ENCODE measurements around the gene DEUP1.
"Not testable (repeated sequence)": the region's sequence is repeated elsewhere in the genome, so short reads cannot be mapped to it uniquely, and the experiment has no call there.

Gene DEUP1, protein sequence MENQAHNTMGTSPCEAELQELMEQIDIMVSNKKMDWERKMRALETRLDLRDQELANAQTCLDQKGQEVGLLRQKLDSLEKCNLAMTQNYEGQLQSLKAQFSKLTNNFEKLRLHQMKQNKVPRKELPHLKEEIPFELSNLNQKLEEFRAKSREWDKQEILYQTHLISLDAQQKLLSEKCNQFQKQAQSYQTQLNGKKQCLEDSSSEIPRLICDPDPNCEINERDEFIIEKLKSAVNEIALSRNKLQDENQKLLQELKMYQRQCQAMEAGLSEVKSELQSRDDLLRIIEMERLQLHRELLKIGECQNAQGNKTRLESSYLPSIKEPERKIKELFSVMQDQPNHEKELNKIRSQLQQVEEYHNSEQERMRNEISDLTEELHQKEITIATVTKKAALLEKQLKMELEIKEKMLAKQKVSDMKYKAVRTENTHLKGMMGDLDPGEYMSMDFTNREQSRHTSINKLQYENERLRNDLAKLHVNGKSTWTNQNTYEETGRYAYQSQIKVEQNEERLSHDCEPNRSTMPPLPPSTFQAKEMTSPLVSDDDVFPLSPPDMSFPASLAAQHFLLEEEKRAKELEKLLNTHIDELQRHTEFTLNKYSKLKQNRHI

DNA sequence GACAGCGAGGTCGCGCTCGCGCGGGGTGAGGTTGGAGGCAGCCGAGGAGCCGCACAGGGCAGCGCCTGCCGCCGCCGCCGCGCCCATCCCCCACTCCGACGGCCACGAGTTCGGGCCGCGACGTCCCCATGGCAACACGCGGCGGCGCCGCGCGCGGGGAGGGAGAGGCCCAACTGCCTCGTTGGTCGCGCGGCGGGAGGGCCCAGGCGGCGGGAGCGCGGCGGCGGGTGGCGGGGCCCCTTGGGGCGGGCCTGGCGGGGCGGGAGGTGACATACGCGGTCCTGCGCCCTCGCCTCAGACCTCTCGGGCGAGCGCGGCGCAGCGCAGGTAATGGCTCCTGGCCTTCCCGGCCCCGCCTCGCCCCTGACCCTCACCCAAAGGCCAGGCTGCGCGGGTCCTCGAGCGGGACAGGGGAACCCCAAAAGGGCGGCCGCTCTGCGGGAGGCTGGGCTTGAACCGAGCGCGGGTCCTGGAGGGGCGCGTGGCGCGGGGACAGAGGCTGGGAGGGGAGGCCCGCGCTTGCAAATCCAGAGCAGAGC lies at the start of gene DEUP1:
Gene DEUP1 (plus strand): TSS at position 297 of the 539 bp plus-strand sequence. CDS start 1,518 bp downstream, outside the sequence.
- DNase-seq (ENCODE audit: low read depth), result no peak

DNA sequence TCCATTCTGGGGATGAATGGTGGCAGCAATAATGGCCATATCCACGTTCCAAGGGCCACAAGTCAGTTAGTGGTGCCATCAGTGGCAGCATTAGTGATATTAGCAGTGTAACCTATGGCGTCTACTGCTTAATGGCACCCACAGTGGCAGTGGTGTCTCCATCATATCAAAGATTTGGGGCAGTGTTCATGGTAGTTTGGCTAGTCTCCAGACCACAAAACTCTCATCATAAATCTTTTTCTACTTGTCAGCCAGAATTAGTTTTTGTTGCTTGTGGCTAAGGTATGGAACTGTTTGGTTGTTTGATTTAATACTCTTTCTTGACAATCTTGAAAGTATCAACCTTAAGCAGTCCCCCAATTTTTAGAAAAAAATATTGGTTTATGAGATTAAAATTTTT lies 45.1 kb upstream of the DEUP1 start:
- no peak for DNase-seq (ENCODE audit: low read depth)

GRCh38 chr11:93287434-93287833 lies 43.1 kb upstream of the DEUP1 start:
- DNase-seq (ENCODE audit: low read depth), result no peak

DNA sequence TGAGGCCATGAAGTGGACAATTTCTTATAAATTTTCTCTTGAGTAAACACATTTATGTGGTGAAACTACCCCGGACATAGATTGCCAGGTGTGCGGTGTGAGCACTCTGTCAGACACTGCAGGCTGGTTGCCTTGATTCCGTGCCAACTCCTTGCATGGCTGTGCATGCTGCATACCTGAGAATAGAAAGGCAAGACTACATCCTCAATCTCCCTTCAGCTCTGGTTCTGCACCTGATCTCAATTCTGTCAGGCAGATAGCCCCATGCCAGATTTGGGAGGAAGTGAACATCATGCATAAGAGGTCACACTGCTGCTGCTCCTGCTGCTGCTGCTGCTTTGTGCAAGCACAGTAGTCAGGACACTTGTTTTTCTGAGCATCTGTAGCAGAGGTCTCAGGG lies 42.5 kb upstream of the DEUP1 start:
- no peak for DNase-seq (ENCODE audit: low read depth)

- DNase-seq (ENCODE audit: low read depth), result no peak
Observed at GRCh38 chr11:93288767-93289166, 41.8 kb upstream of the DEUP1 start.

- DNase-seq (ENCODE audit: low read depth), result no peak
Observed at GRCh38 chr11:93289782-93290463, 40.6 kb upstream of the DEUP1 start.

DNA sequence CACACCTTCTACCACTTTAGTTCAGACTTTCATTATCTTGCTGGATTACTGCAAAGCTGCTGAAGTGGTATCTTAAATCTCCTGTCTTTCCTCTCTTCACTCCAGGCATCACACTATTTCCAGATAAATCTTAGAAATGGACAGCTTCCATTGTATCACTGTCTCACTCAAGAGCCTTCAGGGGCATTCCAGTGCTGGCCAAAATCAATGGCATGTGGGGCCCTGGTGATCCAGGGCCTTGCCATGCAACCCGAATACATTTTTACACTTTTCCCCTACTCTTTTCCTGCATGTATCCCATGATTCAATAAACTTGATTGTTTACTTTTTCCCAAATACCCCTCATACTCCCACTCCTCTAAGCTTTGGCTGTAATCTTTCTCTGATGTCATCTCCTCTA lies 39.4 kb upstream of the DEUP1 start:
- no peak for DNase-seq (ENCODE audit: low read depth)

DNA sequence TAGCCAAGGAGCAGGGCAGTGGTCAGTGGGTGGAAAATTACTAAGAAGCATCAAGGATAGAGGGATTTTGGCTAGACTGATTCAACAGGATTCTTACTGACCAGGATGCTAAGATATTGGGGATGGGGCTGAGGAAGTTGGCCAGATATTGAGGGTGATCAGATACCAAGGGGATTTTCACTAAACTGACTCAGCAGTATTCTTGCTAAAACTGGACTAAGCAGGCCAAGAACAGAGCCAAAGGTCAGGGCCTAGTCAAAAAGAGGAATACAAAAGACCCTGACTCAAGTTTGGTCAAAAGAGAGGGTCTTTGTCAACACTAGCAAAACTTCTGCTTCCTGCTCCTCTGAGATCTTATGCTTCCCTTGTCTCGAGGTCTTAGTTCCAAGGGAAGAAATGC lies 38.6 kb upstream of the DEUP1 start:
- no peak for DNase-seq (ENCODE audit: low read depth)

DNA sequence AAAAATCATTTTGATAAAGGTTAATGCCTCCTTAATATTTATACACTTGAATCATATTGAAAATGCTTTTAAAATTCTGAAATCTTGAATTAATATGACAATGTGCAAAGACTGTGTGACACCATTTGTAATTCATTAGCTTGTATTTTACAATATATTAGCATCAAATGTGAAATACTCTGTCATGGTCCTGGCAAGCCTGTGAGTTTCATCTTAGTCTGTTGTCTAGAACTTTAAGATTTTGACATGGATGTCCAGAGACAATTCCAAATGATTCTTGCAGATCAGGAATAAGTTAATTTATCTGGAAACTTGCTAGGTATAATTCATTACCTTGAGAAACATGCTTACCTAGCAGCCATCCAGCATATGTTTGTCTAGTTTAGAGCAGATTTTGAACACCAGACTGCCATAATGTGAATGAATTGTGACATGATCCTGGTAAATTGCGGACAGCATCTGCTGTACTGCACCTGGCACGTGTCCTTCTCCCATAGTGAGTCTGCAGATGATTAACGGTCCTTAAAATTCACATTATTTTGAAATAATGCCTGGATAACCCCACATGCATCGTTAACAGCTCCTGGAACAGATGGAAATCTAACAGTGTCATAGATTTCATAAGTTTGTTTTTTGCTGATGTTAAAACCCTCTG lies 34.5 kb upstream of the DEUP1 start:
- no peak for DNase-seq (ENCODE audit: low read depth)

GRCh38 chr11:93303689-93304088 lies 26.9 kb upstream of the DEUP1 start:
- no peak for DNase-seq (ENCODE audit: low read depth)

DNA sequence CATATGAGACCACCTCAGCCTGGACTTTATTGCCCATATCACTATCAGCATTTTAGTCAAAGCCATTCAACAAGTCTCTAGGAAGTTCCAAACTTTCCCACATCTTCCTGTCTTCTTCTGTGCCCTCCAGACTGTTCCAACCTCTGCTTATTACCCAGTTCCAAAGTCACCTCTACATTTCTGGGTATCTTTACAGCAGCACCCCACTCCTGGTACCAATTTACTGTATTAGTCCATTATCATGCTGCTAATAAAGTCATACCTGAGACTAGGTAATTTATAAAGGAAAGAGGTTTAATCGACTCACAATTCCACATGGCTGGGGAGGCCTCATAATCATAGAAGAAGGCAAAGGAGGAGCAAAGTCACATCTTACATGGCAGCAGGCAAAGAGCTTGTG lies 16.1 kb upstream of the DEUP1 start:
- DNase-seq (ENCODE audit: low read depth), result not testable (repeated sequence)

- no peak for DNase-seq (ENCODE audit: low read depth)
Observed at GRCh38 chr11:93319224-93319839, 11.2 kb upstream of the DEUP1 start.

GRCh38 chr11:93320230-93320629 lies 10.3 kb upstream of the DEUP1 start:
- no peak for DNase-seq (ENCODE audit: low read depth)

- DNase-seq (ENCODE audit: low read depth), result no peak
Observed at GRCh38 chr11:93322207-93322606, 8.3 kb upstream of the DEUP1 start.

DNA sequence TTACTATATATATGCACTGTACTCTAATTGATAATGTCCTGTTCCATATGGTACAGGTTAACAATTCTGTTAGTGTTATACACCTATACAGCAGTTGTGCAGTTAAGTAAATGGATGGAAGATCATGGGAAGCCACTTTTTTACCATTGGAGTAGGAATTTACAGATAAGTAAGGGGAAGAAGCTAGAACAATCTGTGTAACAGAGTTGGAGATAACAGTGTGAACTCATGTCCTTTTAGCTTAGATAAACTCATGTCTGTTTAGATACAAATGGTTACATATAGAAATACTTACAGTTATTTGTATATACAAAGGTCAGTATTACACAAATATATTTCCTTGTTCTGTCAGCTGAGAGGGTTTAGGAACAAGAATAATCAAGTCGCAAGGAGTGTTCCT lies 6.8 kb upstream of the DEUP1 start:
- no peak for DNase-seq (ENCODE audit: low read depth)

- DNase-seq (ENCODE audit: low read depth), result no peak
Observed at GRCh38 chr11:93324500-93324899, 6.0 kb upstream of the DEUP1 start.

DNA sequence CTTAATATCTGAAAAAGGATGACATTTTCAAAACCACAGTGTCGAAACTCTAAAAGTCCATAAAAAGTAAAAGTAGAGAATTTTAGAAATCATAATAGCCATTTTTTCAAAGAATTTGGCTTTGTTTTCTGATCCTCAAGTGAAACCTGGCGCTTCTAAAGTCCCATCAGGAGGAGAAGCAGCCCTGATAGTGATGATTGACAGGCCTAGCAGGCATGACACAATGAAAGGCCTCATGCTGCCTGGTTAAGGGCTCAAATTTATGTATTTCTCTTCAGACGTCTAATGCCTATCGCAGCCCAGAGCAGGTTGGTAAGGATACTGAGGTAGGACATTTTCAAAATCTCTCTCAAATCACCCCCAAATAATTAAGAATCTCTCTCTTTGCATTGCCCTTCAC lies 3.9 kb upstream of the DEUP1 start:
- no peak for DNase-seq (ENCODE audit: low read depth)

- no peak for DNase-seq (ENCODE audit: low read depth)
Observed at GRCh38 chr11:93329936-93330445, 551 bp upstream of the DEUP1 start.

DNA sequence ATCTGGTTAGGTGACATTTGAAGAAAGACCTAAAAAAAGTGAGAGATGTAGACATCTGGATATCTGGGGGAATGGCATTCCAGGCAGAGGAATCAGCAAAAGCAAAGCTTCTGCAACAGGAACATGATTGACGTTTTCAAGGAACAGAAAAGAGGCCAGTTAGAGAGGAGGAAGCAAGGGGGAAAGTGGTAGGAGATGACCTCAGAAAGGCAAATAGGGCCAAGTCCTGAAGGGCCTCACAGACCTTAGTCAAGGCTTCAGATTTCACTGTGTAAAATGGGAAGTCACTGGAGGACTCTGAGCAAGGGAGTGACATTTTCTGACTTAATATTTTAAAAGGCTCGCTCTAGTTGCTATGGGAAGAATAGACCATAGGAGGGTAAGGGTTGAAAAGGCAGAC lies 9.7 kb downstream of the DEUP1 start:
- DNase-seq (ENCODE audit: low read depth), result no peak

DNA sequence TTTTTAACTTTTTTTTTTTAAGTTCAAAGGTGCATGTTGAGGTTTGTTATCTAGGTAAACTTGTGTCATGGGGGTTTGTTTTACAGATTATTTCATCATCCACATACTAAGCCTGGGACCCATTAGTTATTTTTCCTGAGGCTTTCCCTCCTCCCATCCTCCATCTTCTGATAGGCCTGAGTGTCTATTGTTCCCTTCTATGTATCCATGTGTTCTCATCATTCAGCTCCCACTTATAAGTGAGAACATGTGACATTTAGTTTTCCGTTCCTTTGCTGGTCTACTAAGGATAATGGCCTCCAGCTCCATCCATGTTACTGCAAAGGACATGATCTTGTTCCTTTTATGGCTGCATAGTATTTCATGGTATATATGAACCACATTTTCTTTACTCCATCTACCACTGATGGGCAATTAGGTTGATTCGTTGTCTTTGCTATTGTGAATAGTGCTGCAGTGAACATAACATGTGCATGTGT lies 14.4 kb downstream of the DEUP1 start:
- no peak for DNase-seq (ENCODE audit: low read depth)

- DNase-seq (ENCODE audit: low read depth), result no peak
Observed at GRCh38 chr11:93348930-93349329, 18.4 kb downstream of the DEUP1 start.

DNA sequence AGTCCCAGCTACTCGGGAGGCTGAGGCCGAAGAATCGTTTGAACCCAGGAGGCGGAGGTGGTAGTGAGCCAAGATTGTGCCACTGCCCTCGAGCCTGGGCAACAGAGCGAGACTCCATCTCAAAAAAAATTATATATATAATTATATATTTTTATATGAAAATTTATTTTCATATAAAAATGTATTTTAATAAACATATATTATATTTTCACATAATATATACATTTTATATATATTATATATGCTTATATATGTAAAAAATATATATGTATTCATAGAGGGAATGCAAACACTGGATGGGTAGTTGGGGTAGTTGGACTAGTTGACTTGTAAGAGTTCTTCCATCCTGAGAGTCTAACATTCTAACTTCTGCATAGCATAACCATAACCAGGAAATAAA lies 20.3 kb downstream of the DEUP1 start:
- no peak for DNase-seq (ENCODE audit: low read depth)
